ENCODE results near the gene THRB.

The THRB gene

DNA sequence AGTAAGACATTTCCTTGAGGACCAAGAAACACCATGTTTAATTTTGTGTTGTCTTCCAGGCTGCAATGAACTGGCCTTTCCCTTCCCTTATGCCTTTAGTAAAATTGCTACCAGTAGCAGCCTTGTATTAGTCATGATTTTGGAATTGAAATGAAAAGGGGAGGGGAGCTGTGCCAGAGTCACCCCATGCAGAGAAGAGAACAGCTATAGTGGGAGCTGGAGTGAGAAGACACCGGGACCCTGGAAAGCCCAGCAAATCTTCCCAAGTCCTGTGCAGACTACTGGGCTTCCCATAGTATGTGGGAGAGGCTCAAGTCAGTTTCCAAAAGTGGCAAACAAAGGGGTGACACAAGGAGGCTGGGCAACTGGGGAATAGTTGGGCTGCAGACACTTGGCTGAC lies 371.1 kb downstream of the THRB start:
- H3K27me3 ChIP-seq (replicated peaks; ENCODE audit: control insufficient read depth, insufficient read depth, low read length) = no peaks in the 10 kb centered on the region
- H3K4me3 ChIP-seq (replicated peaks; ENCODE audit: low read depth, low read length) = no peak overlapping the region
- no peaks in the 10 kb centered on the region for H3K36me3 ChIP-seq (ENCODE audit: control insufficient read depth, insufficient read depth, low read length)
- DNase-seq (ENCODE audit: extremely low read depth, insufficient read length) = no peak
- TF ChIP-seq CTCF (IDR thresholded peaks at IDR 0.05; ENCODE audit: insufficient read depth, low read length, poor library complexity, severe bottlenecking) = no peak

DNA sequence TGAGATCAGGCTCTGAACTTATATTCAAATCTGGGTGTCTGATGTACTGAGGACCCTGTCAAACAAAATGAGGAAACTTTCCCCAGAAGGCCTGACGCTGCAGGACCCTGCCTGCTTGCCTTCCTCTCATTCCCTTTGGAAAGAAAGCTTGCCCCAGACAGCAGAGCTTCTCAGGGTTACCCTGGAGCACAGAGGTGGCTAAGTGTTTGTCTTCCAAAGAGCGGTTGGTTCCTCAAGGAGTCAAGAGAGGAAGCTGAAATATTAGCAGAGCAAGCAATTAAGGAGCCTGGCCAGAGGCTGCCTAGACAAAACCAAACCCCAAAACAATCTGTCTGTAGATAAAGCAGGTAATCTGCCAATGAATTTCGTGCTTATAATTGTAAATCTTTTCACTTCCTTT lies 374.2 kb downstream of the THRB start:
- no peak for DNase-seq (ENCODE audit: extremely low read depth, insufficient read length)

DNA sequence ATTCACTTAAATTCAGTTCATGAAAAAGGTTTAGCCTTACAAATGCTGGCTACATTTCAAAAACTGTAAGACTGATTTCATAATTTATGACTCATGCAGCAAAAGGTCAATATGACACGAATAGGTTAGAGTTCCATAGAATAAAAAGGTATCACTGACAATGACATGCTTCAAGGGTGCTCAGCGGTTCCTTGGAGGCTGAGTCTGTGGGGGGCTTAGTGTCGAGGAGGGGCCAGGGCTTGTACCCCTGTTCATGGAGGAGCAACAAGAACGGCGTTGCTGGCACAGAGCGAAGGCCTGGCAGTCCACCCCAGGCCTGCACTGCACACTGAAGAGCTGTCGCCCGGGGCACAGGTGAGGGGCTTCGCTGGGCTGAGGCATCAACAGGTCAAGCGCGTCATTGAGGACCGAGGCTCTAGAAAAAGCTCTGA lies 375.3 kb downstream of the THRB start:
- Histone ChIP-seq H3K27me3 (replicated peaks; ENCODE audit: control insufficient read depth, insufficient read depth, low read length) (no peaks in the 10 kb centered on the region), H3K36me3 (ENCODE audit: control insufficient read depth, insufficient read depth, low read length) (no peaks in the 10 kb centered on the region), H3K4me3 (replicated peaks; ENCODE audit: low read depth, low read length) (no peak overlapping the region)
- TF ChIP-seq CTCF (IDR thresholded peaks at IDR 0.05; ENCODE audit: insufficient read depth, low read length, poor library complexity, severe bottlenecking) = no peak
- no peak for DNase-seq (ENCODE audit: extremely low read depth, insufficient read length)

More for the DNA sequence above, 374.2 kb downstream of the THRB start:
- Histone ChIP-seq H3K27me3 (replicated peaks; ENCODE audit: control insufficient read depth, insufficient read depth, low read length) (no peaks in the 10 kb centered on the region), H3K36me3 (ENCODE audit: control insufficient read depth, insufficient read depth, low read length) (no peaks in the 10 kb centered on the region), H3K4me3 (replicated peaks; ENCODE audit: low read depth, low read length) (no peak overlapping the region)
- TF ChIP-seq CTCF (IDR thresholded peaks at IDR 0.05; ENCODE audit: insufficient read depth, low read length, poor library complexity, severe bottlenecking) = no peak

DNA sequence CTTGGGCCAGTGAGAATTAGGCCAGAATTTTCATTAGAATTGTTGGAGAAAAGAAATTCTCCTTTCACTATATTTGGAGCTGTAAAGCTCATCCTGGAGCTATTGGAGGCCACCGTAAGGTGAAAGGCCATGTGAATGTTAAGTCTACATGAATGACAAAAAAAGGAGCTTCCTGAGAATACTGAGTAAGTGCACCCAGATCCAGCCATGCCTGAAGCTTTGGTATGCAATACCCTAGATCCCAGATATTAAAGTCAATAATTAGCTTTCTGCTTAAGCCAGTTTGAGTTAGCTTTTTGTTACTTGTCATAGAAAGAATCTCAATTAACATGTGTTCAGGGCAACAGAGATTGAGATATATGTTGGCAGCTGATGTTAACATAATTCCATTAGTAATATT lies 377.1 kb downstream of the THRB start:
- no peak for DNase-seq (ENCODE audit: extremely low read depth, insufficient read length)
- H3K4me3 ChIP-seq (replicated peaks; ENCODE audit: low read depth, low read length) = no peak overlapping the region
- no peaks in the 10 kb centered on the region for H3K27me3 ChIP-seq (replicated peaks; ENCODE audit: control insufficient read depth, insufficient read depth, low read length)
- H3K36me3 ChIP-seq (ENCODE audit: control insufficient read depth, insufficient read depth, low read length) = no peaks in the 10 kb centered on the region
- TF ChIP-seq CTCF (IDR thresholded peaks at IDR 0.05; ENCODE audit: insufficient read depth, low read length, poor library complexity, severe bottlenecking) = no peak

GRCh38 chr3:24111711-24112110 lies 382.9 kb downstream of the THRB start:
- no peak for TF ChIP-seq CTCF (IDR thresholded peaks at IDR 0.05; ENCODE audit: insufficient read depth, low read length, poor library complexity, severe bottlenecking)
- DNase-seq (ENCODE audit: extremely low read depth, insufficient read length) = no peak
- Histone ChIP-seq H3K36me3 (ENCODE audit: control insufficient read depth, insufficient read depth, low read length) (no peaks in the 10 kb centered on the region), H3K4me3 (replicated peaks; ENCODE audit: low read depth, low read length) (no peak overlapping the region), H3K27me3 (replicated peaks; ENCODE audit: control insufficient read depth, insufficient read depth, low read length) (no peaks in the 10 kb centered on the region)

GRCh38 chr3:24110051-24110450 lies 384.6 kb downstream of the THRB start:
- Histone ChIP-seq H3K27me3 (replicated peaks; ENCODE audit: control insufficient read depth, insufficient read depth, low read length) (no peaks in the 10 kb centered on the region), H3K36me3 (ENCODE audit: control insufficient read depth, insufficient read depth, low read length) (no peaks in the 10 kb centered on the region), H3K4me3 (replicated peaks; ENCODE audit: low read depth, low read length) (no peak overlapping the region)
- DNase-seq (ENCODE audit: extremely low read depth, insufficient read length) = no peak
- TF ChIP-seq CTCF (IDR thresholded peaks at IDR 0.05; ENCODE audit: insufficient read depth, low read length, poor library complexity, severe bottlenecking) = no peak

Measured in GM06990 (cell line).